OCI-LY1 (cell line): ENCODE results near the gene CCDC50.

ENCODE experiments used
- H2AFZ ChIP-seq: fragments of 200-600 bp; sonication (generic), shearing (Covaris generic); 2 replicates; pipeline ENCODE4 v1.6.0; 2014; ENCODE audit warnings: antibody characterized with exemption, mild to moderate bottlenecking, low read length
- H3F3A ChIP-seq: fragments of 200-600 bp; sonication (generic), shearing (Covaris generic); 2 replicates; pipeline ENCODE4 v1.6.0; 2014; ENCODE audit warnings: mild to moderate bottlenecking, antibody characterized with exemption, low read length, moderate library complexity; ENCODE audit not compliant: insufficient read depth
- H3K27ac ChIP-seq: fragments of 200-600 bp; sonication (generic); 2 replicates; pipeline ENCODE4 v1.5.1; 2014; ENCODE audit warnings: low read length, mixed run types, mild to moderate bottlenecking, low read depth; ENCODE audit not compliant: poor library complexity, severe bottlenecking
- H3K27me3 ChIP-seq: fragments of 200-600 bp; sonication (generic); 2 replicates; pipeline ENCODE4 v1.6.0; 2014; ENCODE audit warnings: antibody characterized with exemption, mild to moderate bottlenecking, low read length, moderate library complexity; ENCODE audit not compliant: insufficient read depth
- H3K36me3 ChIP-seq: fragments of 200-600 bp; sonication (generic); 2 replicates; pipeline ENCODE4 v1.6.1; 2014; ENCODE audit warnings: mild to moderate bottlenecking, antibody characterized with exemption, low read length, moderate library complexity, mixed read lengths; ENCODE audit not compliant: insufficient read depth
- H3K4me1 ChIP-seq: fragments of 200-600 bp; sonication (generic); 2 replicates; pipeline ENCODE4 v1.5.1; 2014; ENCODE audit warnings: mild to moderate bottlenecking, low read length, moderate library complexity; ENCODE audit not compliant: insufficient read depth, severe bottlenecking
- H3K4me2 ChIP-seq: fragments of 200-600 bp; sonication (generic), shearing (Covaris generic); 2 replicates; pipeline ENCODE4 v1.6.1; 2014; ENCODE audit warnings: low read length
- H3K4me3 ChIP-seq: fragments of 200-600 bp; sonication (generic); 2 replicates; pipeline ENCODE4 v1.5.1; 2014; ENCODE audit warnings: low read length, low read depth, mild to moderate bottlenecking, mixed read lengths; ENCODE audit not compliant: poor library complexity, severe bottlenecking
- H3K79me2 ChIP-seq: fragments of 200-600 bp; shearing (Covaris generic); 2 replicates; pipeline ENCODE4 v1.6.1; 2016; ENCODE audit warnings: mixed run types, low read length, mixed read lengths; ENCODE audit not compliant: insufficient read depth
- H3K9ac ChIP-seq: fragments of 200-600 bp; sonication (generic), shearing (Covaris generic); 2 replicates; pipeline ENCODE4 v1.6.1; 2014; ENCODE audit warnings: mild to moderate bottlenecking, low read length, mixed read lengths
- H3K9me2 ChIP-seq: fragments of 200-600 bp; sonication (generic), shearing (Covaris generic); 2 replicates; pipeline ENCODE4 v1.6.1; 2014; ENCODE audit warnings: low read depth, mild to moderate bottlenecking, low read length, mixed read lengths
- H3K9me3 ChIP-seq: fragments of 200-600 bp; shearing (Covaris generic); 2 replicates; pipeline ENCODE4 v1.6.1; 2014; ENCODE audit warnings: low read length, mixed read lengths
- H4K20me1 ChIP-seq: fragments of 200-600 bp; sonication (generic), shearing (Covaris generic); 2 replicates; pipeline ENCODE4 v1.6.0; 2016; ENCODE audit warnings: mild to moderate bottlenecking, low read length; ENCODE audit not compliant: insufficient read depth
- EZH2 ChIP-seq: fragments of 200-600 bp; sonication (generic), shearing (Covaris generic); IDR thresholded peaks from 2 replicates; pipeline ENCODE4 v1.8.0; 2017; ENCODE audit warnings: borderline replicate concordance, mixed run types, mild to moderate bottlenecking, antibody characterized with exemption, low read length, moderate library complexity, mixed read lengths
- TF ChIP-seq, protein P1 (sequence below): fragments of 200-600 bp; sonication (generic), shearing (Covaris generic); IDR thresholded peaks from 2 replicates; pipeline ENCODE4 v1.5.1; 2017; ENCODE audit warnings: mild to moderate bottlenecking, antibody characterized with exemption, low read length, moderate library complexity, mixed read lengths

The CCDC50 gene

GRCh38 chr3:191390580-191390979, 61.4 kb downstream of the CCDC50 start:
- H4K20me1 ChIP-seq, result no peaks in the 10 kb centered on the region; the same call in 1 of the 2 replicates
- no peak for TF ChIP-seq EZH2
- TF ChIP-seq, protein P1, sequence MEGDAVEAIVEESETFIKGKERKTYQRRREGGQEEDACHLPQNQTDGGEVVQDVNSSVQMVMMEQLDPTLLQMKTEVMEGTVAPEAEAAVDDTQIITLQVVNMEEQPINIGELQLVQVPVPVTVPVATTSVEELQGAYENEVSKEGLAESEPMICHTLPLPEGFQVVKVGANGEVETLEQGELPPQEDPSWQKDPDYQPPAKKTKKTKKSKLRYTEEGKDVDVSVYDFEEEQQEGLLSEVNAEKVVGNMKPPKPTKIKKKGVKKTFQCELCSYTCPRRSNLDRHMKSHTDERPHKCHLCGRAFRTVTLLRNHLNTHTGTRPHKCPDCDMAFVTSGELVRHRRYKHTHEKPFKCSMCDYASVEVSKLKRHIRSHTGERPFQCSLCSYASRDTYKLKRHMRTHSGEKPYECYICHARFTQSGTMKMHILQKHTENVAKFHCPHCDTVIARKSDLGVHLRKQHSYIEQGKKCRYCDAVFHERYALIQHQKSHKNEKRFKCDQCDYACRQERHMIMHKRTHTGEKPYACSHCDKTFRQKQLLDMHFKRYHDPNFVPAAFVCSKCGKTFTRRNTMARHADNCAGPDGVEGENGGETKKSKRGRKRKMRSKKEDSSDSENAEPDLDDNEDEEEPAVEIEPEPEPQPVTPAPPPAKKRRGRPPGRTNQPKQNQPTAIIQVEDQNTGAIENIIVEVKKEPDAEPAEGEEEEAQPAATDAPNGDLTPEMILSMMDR, result no peak
- H2AFZ ChIP-seq, result no peak overlapping the region
- H3K27me3 ChIP-seq, result no peaks in the 10 kb centered on the region
- H3F3A ChIP-seq, result no peaks in the 10 kb centered on the region
- no peak overlapping the region for H3K27ac ChIP-seq
- H3K9me3 ChIP-seq, result no peaks in the 10 kb centered on the region
- no peaks in the 10 kb centered on the region for H3K36me3 ChIP-seq
- no peaks in the 10 kb centered on the region for H3K79me2 ChIP-seq
- no peak overlapping the region for H3K9ac ChIP-seq
- H3K4me1 ChIP-seq, result no peaks in the 10 kb centered on the region
- H3K9me2 ChIP-seq, result no peaks in the 10 kb centered on the region
- no peak overlapping the region for H3K4me3 ChIP-seq
- H3K4me2 ChIP-seq, result no peak overlapping the region

GRCh38 chr3:191391861-191392808, 62.9 kb downstream of the CCDC50 start:
- Histone ChIP-seq H3K9ac (no peak overlapping the region), H3K36me3 (no peaks in the 10 kb centered on the region), H2AFZ (no peak overlapping the region), H3K79me2 (no peaks in the 10 kb centered on the region), H3K9me2 (no peaks in the 10 kb centered on the region), H3K9me3 (no peaks in the 10 kb centered on the region), H3K27ac (no peak overlapping the region), H3F3A (no peaks in the 10 kb centered on the region), H3K4me1 (no peaks in the 10 kb centered on the region), H3K27me3 (no peaks in the 10 kb centered on the region), H3K4me3 (no peak overlapping the region), H3K4me2 (no peak overlapping the region), H4K20me1 (no peaks in the 10 kb centered on the region; the same call in 1 of the 2 replicates)
- TF ChIP-seq, protein P1, result no peak
- TF ChIP-seq EZH2, result no peak

GRCh38 chr3:191393146-191393545, 64.0 kb downstream of the CCDC50 start:
- no peaks in the 10 kb centered on the region; the same call in 1 of the 2 replicates for H4K20me1 ChIP-seq
- H3K4me3 ChIP-seq, result no peak overlapping the region
- H3K9me3 ChIP-seq, result no peaks in the 10 kb centered on the region
- H3K4me2 ChIP-seq, result no peak overlapping the region
- TF ChIP-seq, protein P1, result no peak
- TF ChIP-seq EZH2, result no peak
- no peaks in the 10 kb centered on the region for H3K9me2 ChIP-seq
- H2AFZ ChIP-seq, result no peak overlapping the region
- no peaks in the 10 kb centered on the region for H3F3A ChIP-seq
- H3K9ac ChIP-seq, result no peak overlapping the region
- no peaks in the 10 kb centered on the region for H3K27me3 ChIP-seq
- no peaks in the 10 kb centered on the region for H3K79me2 ChIP-seq
- no peaks in the 10 kb centered on the region for H3K36me3 ChIP-seq
- no peaks in the 10 kb centered on the region for H3K4me1 ChIP-seq
- H3K27ac ChIP-seq, result no peak overlapping the region
